ENCODE data around the gene NINL. TPM values are rescaled to one million over a fixed set of nuclear protein-coding genes. Genes with fewer than 3 reads are reported as not detected.

Gene NINL
- total RNA-seq, 2 donors from 2014 or later: 1.1 to 5.0 TPM

DNA sequence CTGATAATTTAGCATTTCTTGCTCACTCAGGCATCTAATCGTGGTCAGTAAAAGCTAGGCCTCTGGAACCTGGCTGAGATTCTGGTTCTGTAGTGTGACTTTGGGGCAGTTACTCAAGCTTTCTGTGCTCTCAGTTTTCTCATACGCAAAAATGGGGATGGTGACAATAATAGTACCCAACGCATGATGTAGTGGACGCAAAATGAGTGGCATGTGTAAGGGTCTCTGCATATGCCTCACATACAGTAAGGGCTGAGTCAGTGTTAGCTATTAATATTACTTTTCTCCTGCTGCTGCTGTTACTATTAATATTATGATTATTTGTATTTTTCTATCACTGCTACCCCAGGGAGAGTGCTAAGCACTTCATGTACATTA is 177.2 kb downstream of the NINL start:
- peak overlapping the region; percentile 89 for H3K27ac Mint-ChIP-seq
- peaks cover 5% of the 10 kb centered on the region for H3K9me3 ChIP-seq (ENCODE audit: control insufficient read depth, low read length, poor library complexity, severe bottlenecking)
- H3K4me3 Mint-ChIP-seq: peak overlapping the region; percentile 94
- no peak for DNase-seq
- peaks cover 16% of the 10 kb centered on the region for H3K4me1 Mint-ChIP-seq
- H3K27me3 Mint-ChIP-seq: no peaks in the 10 kb centered on the region
- ATAC-seq: no peak
- H3K36me3 Mint-ChIP-seq (ENCODE audit: low read depth): no peaks in the 10 kb centered on the region

DNA sequence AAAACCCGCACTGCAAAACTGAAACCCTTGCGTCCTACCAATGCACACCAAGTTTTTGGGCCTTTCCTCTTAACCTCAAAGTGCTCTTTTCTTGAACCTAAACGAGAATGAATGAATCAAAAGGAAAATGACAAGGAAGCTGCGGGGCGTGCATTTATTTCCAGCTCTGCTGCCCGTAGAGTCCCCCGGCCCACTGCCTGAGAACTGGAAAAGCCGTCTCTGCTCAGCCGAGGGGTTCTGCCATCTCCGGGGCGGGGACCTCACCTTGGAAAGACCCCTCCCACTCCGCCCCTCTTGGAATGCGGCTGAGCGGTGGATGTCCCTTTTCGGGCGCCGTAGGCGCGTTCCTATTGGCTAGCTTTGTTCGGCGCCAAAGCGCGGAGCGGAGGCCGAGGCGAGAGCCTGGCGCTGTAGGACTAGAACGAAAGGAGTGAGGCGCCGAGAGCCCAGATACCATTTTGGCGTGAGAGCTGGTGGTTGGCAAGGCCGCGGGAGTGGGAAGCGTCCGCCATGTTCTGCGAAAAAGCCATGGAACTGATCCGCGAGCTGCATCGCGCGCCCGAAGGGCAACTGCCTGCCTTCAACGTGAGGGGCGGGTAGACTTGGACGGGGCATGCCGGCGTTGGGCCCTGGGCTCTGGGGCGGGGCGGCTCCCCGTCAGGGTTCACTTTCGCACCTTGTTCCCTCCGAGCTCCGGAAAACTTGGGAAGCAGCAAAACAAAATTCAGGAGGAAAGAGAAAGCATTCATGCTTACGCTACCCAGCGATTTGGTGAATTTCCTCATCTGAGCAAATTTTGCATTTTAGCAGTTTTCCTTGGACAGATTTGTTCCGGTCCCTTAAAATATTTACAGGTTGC is 177.8 kb downstream of the NINL start, which contains the start of gene GINS1:
Gene GINS1 (plus strand): TSS at position 363 of the 859 bp plus-strand sequence. CDS start 148 bp downstream, at position 511.
- H3K4me1 Mint-ChIP-seq: peaks cover 16% of the 10 kb centered on the region
- H3K27me3 Mint-ChIP-seq: no peaks in the 10 kb centered on the region
- H3K4me3 Mint-ChIP-seq: peak within 1 kb of the TSS; percentile 94
- ATAC-seq (peak; percentile 94), DNase-seq (peak; percentile 57 to 66 (median 59))
- H3K9me3 ChIP-seq (ENCODE audit: control insufficient read depth, low read length, poor library complexity, severe bottlenecking): peaks cover 5% of the 10 kb centered on the region
- no peaks in the 10 kb centered on the region for H3K36me3 Mint-ChIP-seq (ENCODE audit: low read depth)
- peak within 1 kb of the TSS; percentile 89 for H3K27ac Mint-ChIP-seq

Other genes starting within 250 kb of the NINL start
- gene ABHD12, start 194.7 kb downstream of the NINL start, total RNA-seq: 10 to 100 TPM; 12.5 to 22.7 TPM
- gene GINS1, start 177.9 kb downstream of the NINL start, total RNA-seq: under 1 TPM; 0.39 to 0.80 TPM
- 1 to 10 TPM; 1.2 to 1.8 TPM for gene NANP, start 38.5 kb upstream of the NINL start, total RNA-seq
- gene ZNF337, start 111.3 kb upstream of the NINL start, total RNA-seq: 10 to 100 TPM; 14.8 to 16.2 TPM

Measured in T-helper 17 cell (primary cell).